PC-3 (cell line): ENCODE results near the gene FBXO24.

Experiments
- CTCF ChIP-seq: fragments of 300-600 bp; sonication (generic); conservative IDR thresholded peaks from 2 replicates; pipeline ENCODE4 v1.5.1; 2017; ENCODE audit warnings: antibody characterized with exemption, low read depth, mild to moderate bottlenecking, low read length
- EZH2 ChIP-seq: fragments of 300-600 bp; sonication (generic); IDR thresholded peaks from one replicate; pipeline ENCODE4 v1.6.1; 2017; ENCODE audit warnings: antibody characterized with exemption, mild to moderate bottlenecking, low read length; ENCODE audit not compliant: unreplicated experiment

- TF ChIP-seq CTCF: no peak
- no peak for TF ChIP-seq EZH2
These were observed 9.1 kb downstream of the FBXO24 start for GRCh38 chr7:100595188-100595587.
